Measurements from ENCODE around the gene WAC.

DNA sequence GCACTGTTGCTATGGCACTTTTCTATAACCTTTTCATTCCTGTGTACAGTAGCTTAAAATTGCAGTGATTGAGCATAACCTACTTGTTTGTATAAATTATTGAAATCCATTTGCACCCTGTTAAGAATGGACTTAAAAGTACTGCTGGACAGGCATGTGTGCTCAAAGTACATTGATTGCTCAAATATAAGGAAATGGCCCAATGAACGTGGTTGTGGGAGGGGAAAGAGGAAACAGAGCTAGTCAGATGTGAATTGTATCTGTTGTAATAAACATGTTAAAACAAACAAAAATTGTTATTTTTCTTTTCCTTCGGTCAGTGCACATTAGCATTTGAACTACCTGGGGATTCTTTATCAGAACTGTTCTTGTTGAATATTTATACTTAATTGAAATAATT is 87.3 kb downstream of the WAC start:
- TF ChIP-seq, protein P1, sequence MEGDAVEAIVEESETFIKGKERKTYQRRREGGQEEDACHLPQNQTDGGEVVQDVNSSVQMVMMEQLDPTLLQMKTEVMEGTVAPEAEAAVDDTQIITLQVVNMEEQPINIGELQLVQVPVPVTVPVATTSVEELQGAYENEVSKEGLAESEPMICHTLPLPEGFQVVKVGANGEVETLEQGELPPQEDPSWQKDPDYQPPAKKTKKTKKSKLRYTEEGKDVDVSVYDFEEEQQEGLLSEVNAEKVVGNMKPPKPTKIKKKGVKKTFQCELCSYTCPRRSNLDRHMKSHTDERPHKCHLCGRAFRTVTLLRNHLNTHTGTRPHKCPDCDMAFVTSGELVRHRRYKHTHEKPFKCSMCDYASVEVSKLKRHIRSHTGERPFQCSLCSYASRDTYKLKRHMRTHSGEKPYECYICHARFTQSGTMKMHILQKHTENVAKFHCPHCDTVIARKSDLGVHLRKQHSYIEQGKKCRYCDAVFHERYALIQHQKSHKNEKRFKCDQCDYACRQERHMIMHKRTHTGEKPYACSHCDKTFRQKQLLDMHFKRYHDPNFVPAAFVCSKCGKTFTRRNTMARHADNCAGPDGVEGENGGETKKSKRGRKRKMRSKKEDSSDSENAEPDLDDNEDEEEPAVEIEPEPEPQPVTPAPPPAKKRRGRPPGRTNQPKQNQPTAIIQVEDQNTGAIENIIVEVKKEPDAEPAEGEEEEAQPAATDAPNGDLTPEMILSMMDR (IDR thresholded peaks at IDR 0.05), result no peak
- no peak for TF ChIP-seq EP300 (IDR thresholded peaks at IDR 0.05)
- TF ChIP-seq POLR2A (IDR thresholded peaks at IDR 0.05), result no peak
